DMS 273 (cell line): ENCODE data around the gene LYPD6.
"Not testable (repeated sequence)": the region's sequence is repeated elsewhere in the genome, so short reads cannot be mapped to it uniquely, and the experiment has no call there.

Experiments
- DNase-seq: peaks from one replicate; lab custom pipeline; 2025; ENCODE audit not compliant: unreplicated experiment; lab: John Stamatoyannopoulos, UW

LYPD6 gene

GRCh38 chr2:149330127-149331022, at the start of gene LYPD6:
TSS of gene LYPD6 (plus strand) at chr2:149330587. CDS start at chr2:149437709, 107,122 bp downstream.
- peak; percentile 93 for DNase-seq

- DNase-seq, result no peak
Measured at GRCh38 chr2:149281441-149281840, 48.9 kb upstream of the LYPD6 start.

- no peak for DNase-seq
Measured at GRCh38 chr2:149290662-149291061, 39.7 kb upstream of the LYPD6 start.

GRCh38 chr2:149291881-149292280, 38.5 kb upstream of the LYPD6 start:
- no peak for DNase-seq

GRCh38 chr2:149296031-149296430, 34.4 kb upstream of the LYPD6 start:
- no peak for DNase-seq

- no peak for DNase-seq
Measured at GRCh38 chr2:149307014-149307413, 23.4 kb upstream of the LYPD6 start.

- DNase-seq, result no peak
Measured at GRCh38 chr2:149310349-149310748, 20.0 kb upstream of the LYPD6 start.

- DNase-seq, result no peak
Measured at GRCh38 chr2:149312039-149312438, 18.3 kb upstream of the LYPD6 start.

- DNase-seq, result peak; percentile 82
Measured at GRCh38 chr2:149313512-149313972, 16.8 kb upstream of the LYPD6 start.

- no peak for DNase-seq
Measured at GRCh38 chr2:149314687-149315086, 15.7 kb upstream of the LYPD6 start.

GRCh38 chr2:149315461-149315860, 14.9 kb upstream of the LYPD6 start:
- no peak for DNase-seq

GRCh38 chr2:149318566-149318965, 11.8 kb upstream of the LYPD6 start:
- DNase-seq, result not testable (repeated sequence)

- no peak for DNase-seq
Measured at GRCh38 chr2:149320362-149320761, 10.0 kb upstream of the LYPD6 start.

- peak; percentile 53 for DNase-seq
Measured at GRCh38 chr2:149329068-149329467, 1.3 kb upstream of the LYPD6 start.

- peak; percentile 92 for DNase-seq
Measured at GRCh38 chr2:149329489-149330126, 779 bp upstream of the LYPD6 start.

- peak; percentile 61 for DNase-seq
Measured at GRCh38 chr2:149331023-149331400, 625 bp downstream of the LYPD6 start.

- DNase-seq, result no peak
Measured at GRCh38 chr2:149332364-149332763, 2.0 kb downstream of the LYPD6 start.

GRCh38 chr2:149333636-149334035, 3.2 kb downstream of the LYPD6 start:
- no peak for DNase-seq

- DNase-seq, result no peak
Measured at GRCh38 chr2:149334156-149334555, 3.8 kb downstream of the LYPD6 start.

GRCh38 chr2:149339324-149339723, 8.9 kb downstream of the LYPD6 start:
- DNase-seq, result no peak

- no peak for DNase-seq
Measured at GRCh38 chr2:149342509-149342908, 12.1 kb downstream of the LYPD6 start.

GRCh38 chr2:149344105-149344504, 13.7 kb downstream of the LYPD6 start:
- DNase-seq, result no peak
